GM19238 (cell line): ENCODE measurements around the gene PPFIA2.

Source experiments
- DNase-seq: peaks from one replicate; pipeline ENCODE4 v3.0.0; 2011; ENCODE audit warnings: low spot score; ENCODE audit not compliant: insufficient read length

The PPFIA2 gene

DNA sequence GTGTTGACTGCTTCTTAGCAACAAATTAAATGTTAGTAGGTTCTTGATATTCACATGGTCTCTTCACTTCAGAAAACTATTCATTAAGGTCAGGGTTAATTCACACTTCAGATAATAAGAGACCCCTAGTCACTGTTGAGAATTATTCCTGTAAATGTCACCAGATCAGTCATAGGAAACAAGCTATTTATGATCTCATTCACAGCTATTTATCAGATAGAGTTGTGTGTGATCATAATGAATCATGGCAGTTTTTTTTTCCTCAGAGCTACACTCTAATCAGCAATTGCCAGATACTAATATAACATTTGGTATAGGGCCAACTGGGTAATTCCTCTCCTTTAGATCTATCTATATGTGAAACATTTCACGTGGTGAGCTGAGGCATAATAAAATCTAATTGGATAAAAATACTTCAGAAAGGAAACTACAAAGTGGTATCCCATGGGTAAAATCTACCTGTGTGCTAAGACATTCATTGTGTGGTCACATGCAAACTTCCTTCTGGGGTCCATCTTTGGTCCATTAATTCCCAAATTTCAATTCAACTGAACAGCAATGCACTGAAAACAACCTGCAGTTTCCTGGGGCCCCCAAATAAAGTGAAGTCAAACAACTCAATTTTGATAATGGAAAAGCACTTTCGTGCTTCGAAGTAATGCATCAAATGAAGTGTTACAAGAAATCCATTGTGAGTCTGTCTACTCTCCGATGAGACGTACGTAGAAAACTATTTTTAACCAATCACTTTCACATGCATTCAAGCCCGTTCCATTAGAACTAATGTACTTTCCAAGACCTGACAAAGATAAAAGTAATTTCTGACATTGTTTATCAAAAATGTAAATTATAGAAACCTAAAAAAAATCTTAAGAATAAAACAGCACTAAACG is 484.3 kb downstream of the PPFIA2 start:
- DNase-seq = no peak

DNA sequence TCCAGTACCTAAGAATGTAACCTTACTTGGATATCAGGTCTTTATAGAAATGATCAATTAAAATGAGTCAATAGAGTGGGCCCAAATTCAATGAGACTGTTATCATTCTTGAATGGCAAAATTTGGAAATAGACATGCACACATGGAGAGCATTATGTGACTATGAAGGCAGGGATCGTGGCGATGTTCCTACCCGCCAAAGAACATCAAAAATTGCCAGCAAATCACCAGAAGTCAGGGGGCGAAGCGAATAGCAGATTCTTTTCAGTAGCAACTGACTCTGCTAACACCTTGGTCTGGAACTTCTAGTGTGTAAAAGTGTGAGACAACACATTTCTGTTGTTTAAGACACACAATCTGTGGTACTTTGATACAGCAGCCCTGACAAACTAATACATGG is 488.8 kb downstream of the PPFIA2 start:
- no peak for DNase-seq

DNA sequence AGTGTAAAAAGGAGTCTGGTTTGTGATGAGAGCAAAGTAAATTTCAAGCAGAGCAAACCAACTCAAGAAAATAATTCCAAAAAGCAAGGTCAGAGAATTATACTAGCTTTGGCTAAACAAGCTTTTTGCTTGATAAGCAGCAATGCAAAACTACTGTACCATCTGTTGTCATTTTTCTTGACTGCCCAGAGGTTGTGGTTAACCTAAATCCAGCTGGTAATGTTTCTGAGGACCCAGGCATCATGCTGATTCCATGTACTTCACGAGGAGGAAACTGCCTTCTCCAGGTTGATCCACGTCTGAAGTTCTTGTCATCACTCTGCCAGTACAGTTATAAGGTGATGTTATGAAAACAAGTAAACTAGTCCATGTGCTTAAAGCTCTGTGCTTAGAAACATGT is 496.1 kb downstream of the PPFIA2 start:
- no peak for DNase-seq

DNA sequence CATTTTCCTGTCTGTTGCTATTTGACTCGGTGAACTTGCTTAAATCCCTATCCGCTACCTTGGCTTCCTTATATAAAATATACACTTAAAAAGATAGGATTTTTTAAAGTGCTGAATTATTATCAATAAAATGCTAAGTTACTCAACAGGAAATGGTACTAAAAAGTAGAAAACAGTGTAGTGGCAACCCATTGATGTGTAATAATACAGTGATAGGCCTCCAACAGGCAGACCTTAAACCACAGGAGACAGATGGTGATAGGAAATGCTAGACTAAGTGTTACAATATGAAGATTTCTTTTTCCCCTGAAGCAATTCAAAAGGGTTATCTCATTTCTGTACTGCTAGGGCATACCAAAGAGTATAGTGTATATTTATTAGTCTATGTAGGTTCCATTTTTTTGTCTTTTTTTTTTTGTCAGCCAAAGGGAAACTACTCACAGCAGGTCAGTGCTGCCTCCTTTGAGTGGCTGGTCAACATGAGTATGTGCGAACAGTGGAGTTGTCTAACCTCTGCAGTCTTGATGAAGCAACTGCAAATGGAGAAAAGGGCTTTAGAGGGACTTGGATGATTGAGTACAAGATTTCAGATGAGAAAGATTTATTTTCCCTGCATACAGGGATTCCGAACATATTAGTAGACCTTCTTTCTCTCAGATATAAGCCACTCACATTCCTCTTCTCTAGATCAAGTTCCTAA is 497.5 kb downstream of the PPFIA2 start:
- DNase-seq = no peak

DNA sequence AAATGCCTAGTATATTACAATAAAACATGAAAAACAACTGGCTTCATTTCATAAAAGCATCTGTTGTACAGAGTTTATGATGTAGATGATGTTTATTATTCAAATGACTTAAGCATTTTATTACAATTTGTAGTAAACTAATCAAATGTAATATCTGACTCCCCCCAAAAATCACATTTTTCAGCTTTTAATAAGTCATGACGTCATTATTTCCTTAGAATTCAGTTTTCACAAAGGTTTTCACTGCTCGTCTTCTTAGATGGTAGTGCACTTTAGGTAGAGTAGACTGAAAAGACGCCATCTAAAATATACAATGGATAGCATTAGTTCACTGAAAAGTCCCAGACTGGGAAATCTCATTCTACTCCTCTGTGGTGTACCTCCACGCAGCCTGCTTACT is 499.8 kb downstream of the PPFIA2 start:
- DNase-seq = no peak

DNA sequence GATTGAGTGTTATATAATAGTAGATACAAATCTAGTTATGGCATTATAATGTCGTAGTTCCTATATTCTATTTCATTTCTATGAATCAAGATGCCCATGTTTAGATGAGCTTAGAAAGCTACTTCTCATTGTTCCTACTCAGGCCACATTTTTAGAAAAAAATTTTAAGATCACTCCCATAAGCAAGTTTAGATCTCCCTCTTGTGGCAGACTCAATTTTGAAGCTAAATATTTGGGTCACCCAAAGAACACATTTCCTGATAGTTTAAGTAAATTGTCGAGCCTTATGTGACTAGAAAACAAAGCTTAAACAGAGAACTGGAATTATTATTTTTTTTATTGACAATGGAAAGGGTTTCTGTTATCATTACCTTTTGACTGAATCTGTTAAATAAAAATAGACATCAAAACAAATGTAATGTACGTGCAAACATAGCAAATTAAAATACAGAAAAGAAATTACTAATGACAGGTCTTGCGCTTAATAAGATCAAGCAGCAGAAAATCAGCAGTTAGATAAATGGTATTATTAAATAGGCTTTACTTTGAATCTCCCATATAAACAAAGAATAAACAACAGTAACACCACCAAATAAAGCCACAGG is 501.1 kb downstream of the PPFIA2 start:
- no peak for DNase-seq

DNA sequence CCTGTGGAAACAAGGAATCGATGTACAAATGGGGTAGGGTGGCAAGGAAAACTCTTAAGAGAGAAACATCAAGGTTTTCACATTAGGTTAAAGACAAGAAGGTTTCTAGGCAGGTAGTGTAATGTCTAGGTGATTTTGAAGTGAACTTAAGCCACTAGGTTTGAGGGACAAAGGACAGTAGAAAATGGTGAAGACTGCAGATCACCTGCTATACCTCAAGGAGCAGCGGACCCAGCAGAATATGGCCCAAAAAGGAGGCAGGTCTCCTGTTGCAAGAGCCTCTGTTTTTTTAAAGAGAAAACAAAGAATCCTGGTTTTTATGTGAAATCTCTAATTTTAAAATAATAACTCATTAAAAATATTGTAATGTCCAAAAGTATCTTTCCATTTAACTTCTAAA is 503.2 kb downstream of the PPFIA2 start:
- no peak for DNase-seq

DNA sequence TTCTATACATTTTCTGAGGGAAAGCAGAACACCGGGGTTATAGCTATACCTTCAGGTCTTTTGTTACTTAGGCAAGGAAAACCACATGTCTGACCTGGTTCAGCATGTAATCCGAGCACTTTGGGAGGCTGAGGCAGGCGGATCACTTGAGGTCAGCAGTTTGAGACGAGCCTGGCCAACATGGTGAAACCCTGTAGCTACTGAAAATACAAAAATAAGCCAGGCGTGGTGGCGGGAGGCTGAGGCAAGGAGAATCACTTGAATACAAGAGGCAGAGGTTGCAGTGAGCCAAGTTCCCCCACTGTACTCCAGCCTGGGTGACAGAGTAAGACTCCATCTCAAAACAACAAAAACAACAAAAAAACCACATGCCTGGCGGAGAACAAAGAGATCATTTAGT is 503.7 kb downstream of the PPFIA2 start:
- no peak for DNase-seq

DNA sequence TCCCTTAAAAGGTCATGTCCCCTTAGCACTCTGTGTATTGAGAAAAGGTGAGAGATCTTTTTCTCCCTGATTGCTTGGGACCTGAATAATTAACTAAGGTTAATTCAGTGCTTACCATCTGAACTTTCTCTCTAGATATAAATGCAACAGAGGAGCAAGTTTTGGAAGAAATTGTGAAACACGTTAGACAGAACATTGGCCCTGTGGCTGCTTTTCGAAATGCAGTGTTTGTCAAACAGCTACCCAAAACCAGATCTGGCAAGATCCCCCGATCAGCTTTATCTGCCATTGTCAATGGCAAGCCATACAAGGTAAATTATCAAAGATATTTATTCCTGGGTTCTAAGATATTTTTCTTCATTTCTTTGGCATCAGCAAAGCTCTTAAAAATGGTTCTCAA is 505.8 kb downstream of the PPFIA2 start:
- DNase-seq = no peak

DNA sequence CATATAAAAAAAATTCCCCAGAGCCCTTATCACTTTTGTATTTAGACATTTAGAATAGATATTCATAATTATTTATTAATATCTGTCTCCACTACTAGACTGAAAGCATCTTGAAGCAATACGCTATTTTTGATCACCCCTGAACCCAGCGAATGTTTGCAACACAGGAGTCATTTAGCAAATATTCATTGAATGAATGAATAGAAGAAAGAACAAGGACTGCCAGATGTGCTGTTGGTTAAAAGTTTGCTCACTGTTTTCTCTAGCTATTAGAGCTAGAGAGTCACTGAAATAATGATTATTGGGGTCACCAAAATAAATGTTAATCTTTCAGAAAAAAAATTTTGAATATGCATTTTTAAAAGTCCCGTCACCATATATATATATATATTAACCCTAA is 506.9 kb downstream of the PPFIA2 start:
- DNase-seq = no peak

DNA sequence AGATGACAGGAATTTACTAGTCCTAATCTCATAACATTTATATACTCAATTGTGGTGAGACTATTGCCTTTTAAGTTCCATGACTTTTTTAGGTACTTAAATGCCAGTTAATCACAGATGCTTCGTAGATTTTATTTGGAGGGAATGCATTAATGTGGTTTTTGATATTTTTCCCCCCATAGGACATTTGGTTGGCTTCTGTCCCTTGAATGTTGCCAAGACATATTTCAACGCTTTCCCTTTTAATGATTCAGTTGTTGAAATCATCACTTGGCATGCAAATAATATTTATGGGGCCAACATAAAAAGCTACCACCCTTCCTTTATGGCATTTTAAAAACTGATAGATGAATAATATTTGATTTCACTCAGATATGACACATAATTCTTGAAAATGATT is 509.2 kb downstream of the PPFIA2 start:
- no peak for DNase-seq

DNA sequence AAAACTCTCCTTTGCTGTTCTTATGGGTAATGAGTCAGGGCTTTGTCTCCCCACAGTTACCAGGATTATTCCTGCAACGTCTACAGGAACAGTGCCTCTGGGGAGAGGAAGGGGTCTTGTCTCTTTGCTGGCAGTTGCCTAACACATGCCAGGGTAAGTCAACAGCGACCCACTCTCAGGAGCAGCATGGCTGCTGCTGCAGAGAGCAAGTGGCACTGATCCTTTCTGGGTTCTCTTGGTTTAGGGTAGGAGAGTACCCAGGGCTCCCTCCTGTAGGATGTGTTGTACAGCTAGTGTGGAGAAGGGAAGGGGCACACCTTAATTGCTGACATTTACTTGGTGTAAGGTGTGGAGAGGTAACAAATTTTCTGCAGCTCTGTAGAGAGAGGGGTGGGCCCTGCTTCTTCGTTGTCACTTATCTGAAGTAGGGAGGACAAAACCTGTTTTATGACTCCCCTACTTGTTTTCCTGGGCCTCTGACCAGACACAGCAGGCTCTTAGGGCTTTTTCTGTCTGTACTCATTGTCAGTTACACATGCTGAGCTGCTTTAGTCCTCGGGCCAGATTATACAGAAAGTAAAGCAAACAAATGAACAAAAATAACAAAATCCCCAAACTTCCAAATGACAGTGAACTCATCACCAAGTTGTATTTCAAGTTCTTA is 513.1 kb downstream of the PPFIA2 start:
- no peak for DNase-seq

DNA sequence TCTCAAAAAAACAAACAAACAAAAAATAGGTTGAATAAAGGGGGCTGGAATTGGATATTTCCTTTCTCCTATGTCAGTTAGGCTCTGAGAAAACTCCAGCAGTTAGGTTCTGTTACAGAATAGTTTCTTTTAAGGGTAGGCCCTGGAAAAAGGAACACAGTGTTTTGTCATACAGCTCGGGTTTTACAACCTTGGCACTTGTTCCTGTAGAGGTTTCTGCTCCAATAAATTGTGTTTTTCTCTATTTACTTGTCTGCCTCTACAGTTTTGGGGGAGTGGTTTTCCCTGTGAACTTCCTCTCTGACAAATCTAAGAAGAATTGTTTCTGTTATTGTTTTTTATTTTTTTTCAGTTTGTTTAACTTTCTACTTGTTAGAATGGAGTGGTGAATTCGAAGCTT is 513.7 kb downstream of the PPFIA2 start:
- DNase-seq = no peak

DNA sequence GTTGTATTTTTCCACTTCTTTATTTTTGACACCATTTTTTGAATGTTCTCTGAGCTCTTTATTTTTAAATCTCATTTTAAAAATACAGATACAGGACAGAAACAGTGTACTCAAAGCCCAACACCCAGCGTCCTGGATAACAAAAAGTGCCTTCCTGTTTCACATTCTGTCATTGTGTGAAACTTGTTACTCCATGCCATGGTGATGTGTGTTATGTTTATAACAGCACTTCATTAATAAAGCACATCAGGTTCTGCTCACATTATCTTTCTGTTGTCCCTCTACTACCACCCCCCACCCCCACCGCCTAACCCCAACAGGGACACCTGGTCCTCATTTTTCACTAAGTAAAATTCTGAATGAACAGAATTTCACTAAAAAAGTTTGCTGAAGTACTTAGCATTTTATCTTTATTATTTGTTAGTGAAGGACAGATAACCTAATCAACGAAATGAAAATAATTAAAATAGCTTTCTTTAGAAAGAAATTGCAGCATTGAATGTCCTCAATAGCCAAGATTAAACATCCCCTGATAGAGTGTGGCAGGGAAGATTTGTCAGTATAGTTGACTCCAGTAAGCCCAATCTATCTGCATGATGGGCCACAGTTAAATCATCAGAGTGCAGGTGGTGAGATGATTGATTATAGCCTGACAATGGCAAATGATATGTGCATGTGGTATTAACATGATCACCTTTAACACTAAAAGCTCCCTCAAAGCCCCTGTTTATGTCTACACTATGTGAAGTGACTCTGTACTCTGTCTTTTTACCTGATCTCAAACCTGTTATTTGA is 527.4 kb downstream of the PPFIA2 start:
- no peak for DNase-seq

DNA sequence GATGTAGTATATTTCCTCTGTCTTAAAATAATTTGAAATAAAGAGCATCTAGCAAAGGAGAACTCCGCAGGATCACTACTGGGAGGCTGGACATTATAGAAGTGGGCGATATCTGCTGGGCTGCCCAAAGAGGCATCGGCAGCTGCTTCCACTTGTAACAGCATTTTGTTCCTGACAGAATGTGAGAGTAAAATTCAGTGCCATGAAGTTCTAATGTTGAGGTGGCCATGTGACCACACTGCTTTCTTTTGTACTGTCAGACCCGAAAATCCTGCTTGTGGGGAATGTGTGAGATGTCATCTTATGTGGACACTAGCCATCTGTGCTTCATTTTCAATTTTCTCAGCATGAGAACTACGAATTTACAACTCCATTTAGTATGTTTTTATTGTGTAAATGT is 529.4 kb downstream of the PPFIA2 start:
- no peak for DNase-seq

DNA sequence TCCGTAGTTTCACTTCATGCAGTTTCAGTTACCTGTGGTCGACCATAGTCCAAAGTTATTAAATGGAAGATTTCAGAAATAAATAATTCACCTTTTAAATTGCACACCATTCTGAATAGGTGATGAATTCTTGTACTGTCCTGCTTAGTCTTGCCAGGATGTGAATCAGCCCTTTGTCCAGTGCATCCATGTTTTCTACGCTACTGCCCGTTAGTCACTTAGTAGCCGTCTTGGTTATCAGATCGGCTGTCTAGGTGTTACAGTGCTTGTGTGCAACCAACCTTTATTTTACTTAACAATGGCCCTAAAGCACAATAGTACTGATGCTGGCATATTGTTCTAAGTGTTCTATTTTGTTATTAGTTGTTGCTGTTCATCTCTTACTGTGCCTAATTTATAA is 534.5 kb downstream of the PPFIA2 start:
- DNase-seq = no peak

DNA sequence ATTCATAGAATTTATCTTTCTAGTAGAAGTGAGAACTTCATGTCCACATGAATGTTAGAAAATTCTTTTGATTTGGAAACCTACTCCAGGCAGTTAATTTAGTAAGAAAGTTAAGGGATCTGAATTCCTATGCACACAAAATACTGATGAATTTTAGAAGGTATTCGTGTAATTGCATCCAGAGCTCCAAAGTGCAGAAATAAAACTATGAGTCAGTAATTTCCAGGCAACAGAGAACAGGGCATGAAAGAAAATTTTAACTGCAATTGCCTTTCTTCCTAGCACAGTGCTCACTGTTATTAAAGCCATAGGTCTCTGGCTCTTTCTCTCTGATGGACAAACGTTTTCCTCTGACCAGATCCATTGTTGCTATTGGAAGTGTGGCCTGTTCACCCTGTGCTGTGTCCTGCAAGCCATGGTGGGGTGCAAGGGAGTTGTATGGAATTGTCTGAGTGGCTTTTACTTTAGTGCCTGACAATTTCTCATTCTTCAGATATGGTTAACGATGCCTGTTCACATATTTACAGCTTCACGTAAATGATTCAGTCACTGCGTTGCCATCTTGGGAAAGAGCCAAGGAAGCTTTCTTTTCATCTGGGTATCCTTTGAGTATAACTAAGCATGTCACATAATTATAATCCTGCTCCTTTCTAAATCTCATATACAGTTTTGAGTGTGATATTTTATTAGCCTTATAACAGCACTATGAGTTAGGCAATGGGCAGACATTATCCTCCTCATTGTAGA is 536.1 kb downstream of the PPFIA2 start:
- no peak for DNase-seq

DNA sequence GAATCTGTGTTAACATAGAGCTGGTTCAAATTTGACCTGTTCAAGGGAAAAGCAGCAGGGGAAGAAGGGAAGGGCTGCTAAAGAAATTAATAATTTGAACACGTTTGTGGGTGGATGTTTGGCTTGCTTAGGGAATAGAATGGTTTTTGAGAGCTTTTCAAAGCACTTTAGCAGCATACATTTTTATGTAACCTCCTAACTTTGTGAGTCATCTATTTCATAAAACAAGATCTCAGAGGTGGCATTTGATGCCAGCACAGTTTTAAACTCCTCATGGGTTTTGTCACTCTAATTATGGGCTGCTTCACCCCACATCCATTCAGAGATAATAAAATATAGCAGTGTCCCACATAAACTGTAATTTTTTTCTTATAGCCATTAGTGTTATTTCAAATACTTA is 537.5 kb downstream of the PPFIA2 start:
- no peak for DNase-seq

DNA sequence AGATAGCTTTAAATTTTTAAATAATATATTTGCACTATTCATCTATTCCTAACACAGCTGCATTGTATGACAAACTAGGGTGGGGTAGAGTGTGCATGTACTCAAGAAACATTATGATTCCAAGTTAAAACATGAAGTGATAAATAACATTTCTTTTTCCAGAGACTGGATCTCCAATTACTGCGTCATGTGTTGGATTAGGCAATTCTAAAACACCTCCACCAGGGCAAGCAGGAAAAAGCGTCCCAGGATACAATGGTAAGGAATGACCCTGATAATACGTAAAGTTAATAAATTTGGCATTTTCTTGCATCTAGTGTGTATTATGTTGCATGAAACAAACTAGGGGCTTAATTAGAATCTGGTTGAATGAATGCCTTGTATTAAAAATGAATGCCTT is 542.4 kb downstream of the PPFIA2 start:
- DNase-seq = no peak

DNA sequence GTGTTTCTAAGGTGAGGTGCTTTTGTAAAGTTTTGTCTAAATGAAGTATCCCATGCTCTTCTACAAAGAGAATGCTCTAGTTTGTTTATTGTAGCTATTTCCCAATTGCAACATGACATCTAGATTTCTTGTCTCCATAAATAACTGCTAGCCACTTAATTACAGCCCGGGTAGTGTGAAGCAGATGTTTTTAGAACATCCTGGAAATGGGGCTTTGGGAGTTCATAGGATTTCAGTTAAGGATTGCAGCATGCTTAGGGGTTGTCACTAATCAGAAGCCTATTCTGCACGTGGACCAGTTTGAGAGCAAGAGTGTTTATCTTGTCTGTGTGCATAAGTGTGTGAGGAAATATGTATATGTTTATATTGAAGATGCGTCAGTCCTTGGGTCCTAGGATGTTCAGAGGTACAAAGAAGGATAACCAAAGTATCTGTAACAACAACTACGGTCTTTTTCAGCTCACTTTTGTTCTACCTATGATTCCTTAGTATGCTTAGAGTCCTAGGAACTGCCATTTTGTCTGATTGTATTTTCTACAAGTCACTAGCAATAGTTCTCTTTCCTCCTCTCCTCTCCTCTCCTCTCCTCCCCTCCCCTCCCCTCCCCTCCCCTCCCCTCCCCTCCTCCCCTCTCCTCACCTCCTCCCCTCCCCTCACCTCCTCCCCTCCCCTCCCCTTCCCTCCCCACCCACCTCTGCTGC is 546.0 kb downstream of the PPFIA2 start:
- no peak for DNase-seq
